Skeletal muscle tissue (tissue), 4 donors: ENCODE data around the gene TNIK. TPM values are rescaled to one million over a fixed set of nuclear protein-coding genes. Genes with fewer than 3 reads are reported as not detected.
"Not testable (repeated sequence)": the region's sequence is repeated elsewhere in the genome, so short reads cannot be mapped to it uniquely, and the experiment has no call there.

ENCODE experiments used
- H3K27ac ChIP-seq: one replicate; pipeline ENCODE4 v1.7.0; 2013; ENCODE audit warnings: mild to moderate bottlenecking, low read depth, low read length, inconsistent platforms
- H3K27me3 ChIP-seq, 3 donors: one replicate each; pipeline ENCODE4 v1.7.0; 2013; ENCODE audit warnings: low read length in 3 of 3; ENCODE audit not compliant: control insufficient read depth in 3 of 3, insufficient read depth in 3 of 3
- H3K36me3 ChIP-seq, 3 donors: one replicate each; pipeline ENCODE4 v1.7.0; 2013; ENCODE audit warnings: low read length in 3 of 3; ENCODE audit not compliant: control insufficient read depth in 3 of 3, insufficient read depth in 3 of 3
- H3K4me1 ChIP-seq, 3 donors: one replicate each; pipeline ENCODE4 v1.7.0; 2013; ENCODE audit warnings: low read length in 3 of 3, mild to moderate bottlenecking in 3 of 3; ENCODE audit not compliant: control insufficient read depth in 3 of 3, insufficient read depth in 3 of 3
- H3K4me3 ChIP-seq, 3 donors: one replicate each; pipeline ENCODE4 v1.7.0; 2013; ENCODE audit warnings: low read length in 3 of 3
- H3K9ac ChIP-seq, 3 donors: one replicate each; pipeline ENCODE4 v1.7.0; 2013; ENCODE audit warnings: low read length in 3 of 3, mild to moderate bottlenecking in 3 of 3, moderate library complexity in 2 of 3, low read depth in 1 of 3
- H3K9me3 ChIP-seq, 3 donors: one replicate each; pipeline ENCODE4 v1.7.0; 2013; ENCODE audit warnings: low read length in 3 of 3; ENCODE audit not compliant: control insufficient read depth in 3 of 3
- total RNA-seq: library from RNA; depleted of rRNA; stranded (reverse); fragments of >200 nt; gene quantifications from one replicate; pipeline ENCODE4 v1.2.3, GENCODE V29; 2014
- donor health status: Osteomylitis.

The TNIK gene
- total RNA-seq, 1 donor from 2014 or later = 31.3 TPM

GRCh38 chr3:171452328-171452727 lies 7.9 kb downstream of the TNIK start:
- H3K9me3 ChIP-seq = no peaks in the 10 kb centered on the region
- no peak overlapping the region for H3K27ac ChIP-seq
- H3K4me3 ChIP-seq = no peak overlapping the region
- peaks cover 27 to 37% (median 35%) of the 10 kb centered on the region in 3 donors for H3K4me1 ChIP-seq
- H3K36me3 ChIP-seq = no peaks in the 10 kb centered on the region
- H3K9ac ChIP-seq = no peak overlapping the region
- H3K27me3 ChIP-seq = no peaks in the 10 kb centered on the region

- no peak overlapping the region for H3K4me3 ChIP-seq
- H3K27me3 ChIP-seq = no peaks in the 10 kb centered on the region
- H3K27ac ChIP-seq = no peak overlapping the region
- no peaks in the 10 kb centered on the region for H3K9me3 ChIP-seq
- H3K36me3 ChIP-seq = no peaks in the 10 kb centered on the region
- H3K4me1 ChIP-seq = peaks cover 24 to 33% (median 31%) of the 10 kb centered on the region in 3 donors
- no peak overlapping the region for H3K9ac ChIP-seq
Observed at GRCh38 chr3:171451915-171452314, 8.3 kb downstream of the TNIK start.

- peaks cover 11 to 15% (median 12%) of the 10 kb centered on the region in 3 donors for H3K4me1 ChIP-seq
- H3K4me3 ChIP-seq, H3K9ac ChIP-seq, H3K36me3 ChIP-seq, H3K27ac ChIP-seq, H3K27me3 ChIP-seq, H3K9me3 ChIP-seq: not testable (repeated sequence)
Observed at GRCh38 chr3:171447579-171447891, 12.7 kb downstream of the TNIK start.

GRCh38 chr3:171446801-171447578 lies 13.2 kb downstream of the TNIK start:
- no peaks in the 10 kb centered on the region for H3K27me3 ChIP-seq
- H3K9ac ChIP-seq = no peak overlapping the region
- no peaks in the 10 kb centered on the region for H3K9me3 ChIP-seq
- H3K36me3 ChIP-seq = no peaks in the 10 kb centered on the region
- peaks cover 7 to 16% (median 10%) of the 10 kb centered on the region in 3 donors for H3K4me1 ChIP-seq
- H3K4me3 ChIP-seq = no peak overlapping the region
- no peak overlapping the region for H3K27ac ChIP-seq

GRCh38 chr3:171446301-171446700 lies 13.9 kb downstream of the TNIK start:
- Histone ChIP-seq H3K9ac (no peak overlapping the region), H3K4me1 (peaks cover 7 to 12% (median 7%) of the 10 kb centered on the region in 3 donors), H3K27me3 (no peaks in the 10 kb centered on the region), H3K36me3 (no peaks in the 10 kb centered on the region), H3K27ac (no peak overlapping the region), H3K9me3 (no peaks in the 10 kb centered on the region), H3K4me3 (no peak overlapping the region)

GRCh38 chr3:171445620-171446204 lies 14.5 kb downstream of the TNIK start:
- Histone ChIP-seq H3K4me1 (peaks cover 6 to 9% (median 8%) of the 10 kb centered on the region in 3 donors), H3K27me3 (no peaks in the 10 kb centered on the region), H3K9ac (no peak overlapping the region), H3K4me3 (no peak overlapping the region), H3K9me3 (no peaks in the 10 kb centered on the region), H3K36me3 (no peaks in the 10 kb centered on the region), H3K27ac (no peak overlapping the region)

- Histone ChIP-seq H3K9ac (no peak overlapping the region), H3K27ac (no peak overlapping the region), H3K9me3 (no peaks in the 10 kb centered on the region), H3K4me1 (peaks cover 4 to 10% (median 9%) of the 10 kb centered on the region in 3 donors), H3K4me3 (no peak overlapping the region), H3K36me3 (no peaks in the 10 kb centered on the region), H3K27me3 (no peaks in the 10 kb centered on the region)
Observed at GRCh38 chr3:171444001-171444690, 16.1 kb downstream of the TNIK start.

- peaks cover 4 to 10% (median 9%) of the 10 kb centered on the region in 3 donors for H3K4me1 ChIP-seq
- H3K9me3 ChIP-seq = no peaks in the 10 kb centered on the region
- H3K9ac ChIP-seq = no peak overlapping the region
- no peaks in the 10 kb centered on the region for H3K36me3 ChIP-seq
- no peaks in the 10 kb centered on the region for H3K27me3 ChIP-seq
- no peak overlapping the region for H3K4me3 ChIP-seq
- no peak overlapping the region for H3K27ac ChIP-seq
Observed at GRCh38 chr3:171443211-171443957, 16.8 kb downstream of the TNIK start.

GRCh38 chr3:171442184-171442583 lies 18.0 kb downstream of the TNIK start:
- Histone ChIP-seq H3K4me1 (peaks cover under 1 to 12% (median 12%) of the 10 kb centered on the region in 3 donors), H3K27me3 (no peaks in the 10 kb centered on the region), H3K36me3 (no peaks in the 10 kb centered on the region), H3K9me3 (no peaks in the 10 kb centered on the region), H3K4me3 (no peak overlapping the region), H3K9ac (no peak overlapping the region), H3K27ac (no peak overlapping the region)
